Epithelial cell of esophagus (primary cell): ENCODE measurements around the gene HSPB7.
"Not testable (repeated sequence)": the region's sequence is repeated elsewhere in the genome, so short reads cannot be mapped to it uniquely, and the experiment has no call there.

Experiments used
- DNase-seq: peaks from one replicate; pipeline ENCODE4 v3.0.0; 2010; ENCODE audit warnings: low read depth
- H3K4me3 ChIP-seq: 2 replicates; pipeline ENCODE4 v1.5.1; 2011; ENCODE audit warnings: mild to moderate bottlenecking, low read length, control low read depth
- TF ChIP-seq, protein P1 (sequence below): IDR thresholded peaks from 2 replicates; pipeline ENCODE4 v1.5.1; 2011; ENCODE audit warnings: low read depth, mild to moderate bottlenecking, low read length, control low read depth, inconsistent platforms; ENCODE audit not compliant: insufficient read depth; ENCODE audit errors: missing control alignments

Gene HSPB7

GRCh38 chr1:16032388-16033102 lies 14.7 kb upstream of the HSPB7 start:
- TF ChIP-seq, protein P1, sequence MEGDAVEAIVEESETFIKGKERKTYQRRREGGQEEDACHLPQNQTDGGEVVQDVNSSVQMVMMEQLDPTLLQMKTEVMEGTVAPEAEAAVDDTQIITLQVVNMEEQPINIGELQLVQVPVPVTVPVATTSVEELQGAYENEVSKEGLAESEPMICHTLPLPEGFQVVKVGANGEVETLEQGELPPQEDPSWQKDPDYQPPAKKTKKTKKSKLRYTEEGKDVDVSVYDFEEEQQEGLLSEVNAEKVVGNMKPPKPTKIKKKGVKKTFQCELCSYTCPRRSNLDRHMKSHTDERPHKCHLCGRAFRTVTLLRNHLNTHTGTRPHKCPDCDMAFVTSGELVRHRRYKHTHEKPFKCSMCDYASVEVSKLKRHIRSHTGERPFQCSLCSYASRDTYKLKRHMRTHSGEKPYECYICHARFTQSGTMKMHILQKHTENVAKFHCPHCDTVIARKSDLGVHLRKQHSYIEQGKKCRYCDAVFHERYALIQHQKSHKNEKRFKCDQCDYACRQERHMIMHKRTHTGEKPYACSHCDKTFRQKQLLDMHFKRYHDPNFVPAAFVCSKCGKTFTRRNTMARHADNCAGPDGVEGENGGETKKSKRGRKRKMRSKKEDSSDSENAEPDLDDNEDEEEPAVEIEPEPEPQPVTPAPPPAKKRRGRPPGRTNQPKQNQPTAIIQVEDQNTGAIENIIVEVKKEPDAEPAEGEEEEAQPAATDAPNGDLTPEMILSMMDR: peak; percentile 78
- no peak overlapping the region for H3K4me3 ChIP-seq
- peak; percentile 73 for DNase-seq

DNA sequence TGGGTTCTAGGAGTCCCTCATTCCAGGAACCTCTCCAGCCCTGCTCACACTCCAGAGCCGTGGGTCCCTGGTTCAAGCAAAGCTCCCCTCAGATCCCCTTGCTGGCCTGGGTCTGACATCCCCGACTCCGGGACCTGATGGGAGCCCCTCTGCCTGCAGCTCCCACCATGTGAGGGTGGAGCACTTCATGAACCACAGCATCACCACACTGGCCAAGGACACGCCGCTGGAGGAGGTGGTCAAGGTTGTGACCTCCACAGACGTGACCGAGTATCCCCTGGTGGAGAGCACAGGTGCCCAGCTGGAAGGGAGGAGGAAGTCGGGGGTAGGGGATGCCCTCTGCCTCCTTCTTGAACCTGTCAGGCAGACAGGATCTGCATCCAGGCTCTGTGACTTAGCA lies 13.7 kb upstream of the HSPB7 start:
- no peak for DNase-seq
- H3K4me3 ChIP-seq: no peak overlapping the region
- TF ChIP-seq, protein P1: no peak

DNA sequence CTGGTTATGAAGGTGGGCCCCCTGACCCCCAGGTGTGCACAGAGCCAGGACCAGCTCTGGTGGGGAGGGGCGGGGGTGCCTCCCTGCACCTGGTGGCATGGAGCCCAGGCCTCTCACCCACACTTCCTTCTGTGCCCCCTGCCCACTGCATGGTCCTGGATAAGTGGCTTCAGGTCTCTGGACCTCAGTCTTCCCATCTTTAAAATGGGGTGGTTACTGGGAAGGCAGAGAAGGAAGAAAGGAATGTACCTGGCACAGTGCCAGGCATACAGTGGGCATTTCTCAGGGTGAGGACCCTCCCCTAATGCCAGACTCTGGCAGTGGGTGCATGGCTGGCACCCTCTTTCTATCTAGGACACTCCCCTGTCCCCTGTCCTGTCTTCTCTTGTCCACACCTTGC lies 11.4 kb upstream of the HSPB7 start:
- TF ChIP-seq, protein P1: no peak
- DNase-seq: no peak
- no peak overlapping the region for H3K4me3 ChIP-seq

DNA sequence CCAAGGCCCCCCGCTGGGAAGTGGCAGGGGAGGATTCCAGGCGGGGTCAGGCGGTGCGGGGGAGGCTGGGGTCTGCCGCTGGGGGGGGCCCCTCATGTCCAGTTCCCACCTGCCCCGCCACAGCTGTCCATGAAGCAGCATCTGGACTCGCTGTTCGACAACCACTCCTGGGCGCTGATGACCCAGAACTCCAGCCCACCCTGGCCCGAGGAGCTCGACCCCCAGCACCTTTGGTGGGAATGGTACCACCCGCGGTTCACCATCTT lies 11.1 kb upstream of the HSPB7 start:
- H3K4me3 ChIP-seq, DNase-seq: not testable (repeated sequence)

DNA sequence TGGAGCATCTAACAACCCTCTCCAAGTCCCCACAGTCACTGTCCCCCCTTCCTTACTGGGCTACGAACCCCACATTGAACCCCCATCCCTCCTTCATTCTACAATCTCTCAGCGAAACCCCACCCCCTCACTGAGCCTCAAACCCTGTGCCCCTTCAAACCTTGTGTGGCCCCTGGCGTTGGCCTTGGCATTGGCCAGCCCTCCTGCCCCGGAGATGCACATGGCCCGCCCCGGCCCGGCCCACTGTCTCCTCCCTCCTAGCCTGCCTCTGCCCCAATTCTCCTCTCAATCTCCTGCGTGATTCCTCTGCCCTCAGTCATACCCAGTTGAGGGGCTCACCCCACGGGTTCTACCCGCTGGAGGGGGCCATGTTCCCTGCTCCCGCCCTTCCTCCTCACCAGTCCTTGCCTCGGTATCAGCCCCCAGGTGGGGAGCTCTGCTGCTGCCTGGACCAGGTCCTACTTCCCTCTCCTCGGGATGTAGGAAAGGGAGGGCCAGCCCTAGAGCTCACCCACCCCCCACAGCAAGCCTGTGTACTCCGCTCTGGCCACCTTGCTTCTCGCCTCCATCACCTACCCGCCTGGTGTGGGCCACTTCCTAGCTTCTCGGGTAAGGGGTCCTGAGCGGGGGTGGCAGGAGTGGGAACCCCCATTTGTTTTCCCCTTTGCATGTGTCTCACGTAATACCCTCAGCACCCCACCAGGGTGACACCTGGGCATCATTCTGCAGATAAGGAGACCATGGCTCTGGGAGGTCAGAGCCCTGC lies 10.6 kb upstream of the HSPB7 start:
- no peak overlapping the region for H3K4me3 ChIP-seq
- no peak for DNase-seq
- TF ChIP-seq, protein P1: no peak

DNA sequence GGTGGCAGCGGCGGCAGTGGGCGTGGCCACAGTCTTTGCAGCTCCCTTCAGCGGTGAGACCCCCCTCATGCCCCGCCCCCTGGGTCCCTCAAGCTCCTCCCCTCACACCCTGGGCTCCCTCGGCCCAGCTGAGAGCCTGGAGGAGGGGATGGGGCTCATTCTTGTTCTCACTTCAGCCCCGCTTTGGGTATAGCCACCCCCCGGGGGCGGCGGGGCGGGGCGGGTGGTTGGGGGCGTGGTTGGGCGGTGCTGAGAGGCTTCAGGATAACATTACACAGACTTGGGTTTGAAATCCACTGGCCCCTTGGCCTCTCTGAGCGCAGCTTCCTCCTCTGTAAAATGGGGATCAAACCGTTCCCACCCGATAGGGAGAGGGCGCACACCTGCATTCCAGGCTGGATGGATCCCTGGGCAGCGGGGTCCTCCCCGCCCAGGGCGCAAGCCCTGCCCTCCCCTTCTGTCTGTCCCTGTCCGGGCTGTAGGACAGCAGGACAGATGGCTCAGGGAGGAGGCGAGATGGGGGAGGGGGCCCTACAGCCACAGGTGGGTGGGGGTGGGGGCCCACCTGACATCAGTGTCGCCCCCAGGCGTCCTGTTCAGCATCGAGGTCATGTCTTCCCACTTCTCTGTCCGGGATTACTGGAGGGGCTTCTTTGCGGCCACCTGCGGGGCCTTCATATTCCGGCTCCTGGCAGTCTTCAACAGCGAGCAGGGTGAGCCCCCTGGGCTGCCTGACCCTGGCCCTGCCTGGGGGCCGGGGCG lies 9.1 kb upstream of the HSPB7 start:
- no peak for DNase-seq
- no peak overlapping the region for H3K4me3 ChIP-seq

GRCh38 chr1:16026302-16026701 lies 8.5 kb upstream of the HSPB7 start:
- H3K4me3 ChIP-seq, DNase-seq: not testable (repeated sequence)

More for the DNA sequence above, 9.1 kb upstream of the HSPB7 start:
- TF ChIP-seq, protein P1: no peak
